ENCODE data around the gene ZNF768. TPM values are rescaled to one million over a fixed set of nuclear protein-coding genes. Genes with fewer than 3 reads are reported as not detected.

ZNF768 gene
- polyA plus RNA-seq, 1 donor: 27.9 TPM

Other genes starting within 250 kb of the ZNF768 start
- gene CD2BP2, start 171.3 kb downstream of the ZNF768 start, polyA plus RNA-seq (ENCODE audit: insufficient read length): 33.0 TPM
- gene TBC1D10B, start 156.1 kb downstream of the ZNF768 start, polyA plus RNA-seq (ENCODE audit: insufficient read length): 32.3 TPM
- 9,236 TPM for gene MYL11, start 151.8 kb downstream of the ZNF768 start, polyA plus RNA-seq (ENCODE audit: insufficient read length)
- 3.3 TPM for gene SEPTIN1, start 144.0 kb downstream of the ZNF768 start, polyA plus RNA-seq (ENCODE audit: insufficient read length)
- 5.3 TPM for gene ZNF48, start 131.1 kb downstream of the ZNF768 start, polyA plus RNA-seq (ENCODE audit: insufficient read length)
- gene ZNF771, start 119.0 kb downstream of the ZNF768 start, polyA plus RNA-seq (ENCODE audit: insufficient read length): 6.1 TPM
- 23.6 TPM for gene DCTPP1, start 96.5 kb downstream of the ZNF768 start, polyA plus RNA-seq (ENCODE audit: insufficient read length)
- gene SEPHS2, start 80.7 kb downstream of the ZNF768 start, polyA plus RNA-seq (ENCODE audit: insufficient read length): 13.8 TPM
- 2.5 TPM for gene ITGAL, start 53.8 kb downstream of the ZNF768 start, polyA plus RNA-seq (ENCODE audit: insufficient read length)
- gene ZNF747, start 8.3 kb upstream of the ZNF768 start, polyA plus RNA-seq (ENCODE audit: insufficient read length): 6.5 TPM
- gene ZNF764, start 31.8 kb upstream of the ZNF768 start, polyA plus RNA-seq (ENCODE audit: insufficient read length): 6.2 TPM
- 9.7 TPM for gene ZNF688, start 45.1 kb upstream of the ZNF768 start, polyA plus RNA-seq (ENCODE audit: insufficient read length)
- 13.1 TPM for gene ZNF785, start 59.1 kb upstream of the ZNF768 start, polyA plus RNA-seq (ENCODE audit: insufficient read length)
- gene ZNF689, start 83.8 kb upstream of the ZNF768 start, polyA plus RNA-seq (ENCODE audit: insufficient read length): 6.6 TPM
- 20.3 TPM for gene PRR14, start 124.4 kb upstream of the ZNF768 start, polyA plus RNA-seq (ENCODE audit: insufficient read length)
- gene FBRS, start 131.9 kb upstream of the ZNF768 start, polyA plus RNA-seq (ENCODE audit: insufficient read length): 33.8 TPM
- gene SRCAP, start 172.6 kb upstream of the ZNF768 start, polyA plus RNA-seq (ENCODE audit: insufficient read length): 25.0 TPM
- gene PHKG2, start 221.9 kb upstream of the ZNF768 start, polyA plus RNA-seq (ENCODE audit: insufficient read length): 12.7 TPM
- 1.3 TPM for gene CFAP119, start 235.5 kb upstream of the ZNF768 start, polyA plus RNA-seq (ENCODE audit: insufficient read length)
- gene RNF40, start 235.8 kb upstream of the ZNF768 start, polyA plus RNA-seq (ENCODE audit: insufficient read length): 40.2 TPM

Data from forelimb muscle (tissue), 1 donor.